Endothelial cell (in vitro differentiated cells): Measurements from ENCODE around the gene USP17L20. TPM values are rescaled to one million over a fixed set of nuclear protein-coding genes. Genes with fewer than 3 reads are reported as not detected.
"Not testable (repeated sequence)": the region's sequence is repeated elsewhere in the genome, so short reads cannot be mapped to it uniquely, and the experiment has no call there.

Source experiments
- DNase-seq: peaks from one replicate; pipeline ENCODE4 v3.0.0; 2021; ENCODE audit warnings: low spot score
- H3K27ac Mint-ChIP-seq: one replicate; pipeline ENCODE4 v1.8.0; 2021; ENCODE audit warnings: mixed read lengths, inconsistent platforms; ENCODE audit not compliant: unreplicated experiment
- H3K27me3 Mint-ChIP-seq: one replicate; pipeline ENCODE4 v1.8.0; 2021; ENCODE audit warnings: mild to moderate bottlenecking, moderate library complexity, mixed read lengths, inconsistent platforms; ENCODE audit not compliant: unreplicated experiment
- H3K36me3 Mint-ChIP-seq: one replicate; pipeline ENCODE4 v1.8.0; 2021; ENCODE audit warnings: mild to moderate bottlenecking, low read depth, mixed read lengths, inconsistent platforms; ENCODE audit not compliant: unreplicated experiment
- H3K4me1 Mint-ChIP-seq: one replicate; pipeline ENCODE4 v1.8.0; 2021; ENCODE audit warnings: mild to moderate bottlenecking, mixed read lengths, inconsistent platforms; ENCODE audit not compliant: unreplicated experiment
- H3K4me3 Mint-ChIP-seq: one replicate; pipeline ENCODE4 v1.8.0; 2021; ENCODE audit warnings: mild to moderate bottlenecking, mixed read lengths, inconsistent platforms; ENCODE audit not compliant: unreplicated experiment
- H3K9me3 Mint-ChIP-seq: one replicate; pipeline ENCODE4 v1.8.0; 2021; ENCODE audit warnings: mixed read lengths, inconsistent platforms; ENCODE audit not compliant: unreplicated experiment
- long read RNA-seq: library from polyadenylated mRNA; unstranded; transcript quantifications from one replicate; pipeline ENCODE4 v2.0.0, GENCODE V29; 2020; ENCODE audit not compliant: unreplicated experiment
- total RNA-seq: library from RNA; stranded (reverse); fragmentation: NEBNext Ultra II Directional; extraction: Animal tissue kit (Norgen Biotek cat#: 25700); gene quantifications from one replicate; pipeline ENCODE4 v1.2.1, GENCODE V29; 2021; ENCODE audit not compliant: unreplicated experiment

USP17L20 gene, protein sequence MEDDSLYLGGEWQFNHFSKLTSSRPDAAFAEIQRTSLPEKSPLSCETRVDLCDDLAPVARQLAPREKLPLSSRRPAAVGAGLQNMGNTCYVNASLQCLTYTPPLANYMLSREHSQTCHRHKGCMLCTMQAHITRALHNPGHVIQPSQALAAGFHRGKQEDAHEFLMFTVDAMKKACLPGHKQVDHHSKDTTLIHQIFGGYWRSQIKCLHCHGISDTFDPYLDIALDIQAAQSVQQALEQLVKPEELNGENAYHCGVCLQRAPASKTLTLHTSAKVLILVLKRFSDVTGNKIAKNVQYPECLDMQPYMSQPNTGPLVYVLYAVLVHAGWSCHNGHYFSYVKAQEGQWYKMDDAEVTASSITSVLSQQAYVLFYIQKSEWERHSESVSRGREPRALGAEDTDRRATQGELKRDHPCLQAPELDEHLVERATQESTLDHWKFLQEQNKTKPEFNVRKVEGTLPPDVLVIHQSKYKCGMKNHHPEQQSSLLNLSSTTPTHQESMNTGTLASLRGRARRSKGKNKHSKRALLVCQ
- total RNA-seq, result not detected
- long read RNA-seq, result 0 reads

DNA sequence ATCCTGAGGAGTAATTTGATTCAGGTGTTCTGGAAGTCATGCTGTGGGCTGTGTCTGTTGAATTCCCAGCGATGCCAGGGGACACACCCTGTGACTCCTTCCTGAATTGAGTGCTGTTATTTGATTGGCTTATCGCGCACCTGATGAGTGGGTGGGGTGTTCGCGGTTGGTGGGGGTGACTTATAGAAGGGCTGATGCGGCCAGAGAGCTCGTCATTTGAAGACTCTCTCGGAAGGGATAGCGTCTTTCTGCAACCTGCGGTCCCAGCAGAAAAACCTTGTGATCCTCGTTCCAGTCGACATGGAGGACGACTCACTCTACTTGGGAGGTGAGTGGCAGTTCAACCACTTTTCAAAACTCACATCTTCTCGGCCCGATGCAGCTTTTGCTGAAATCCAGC lies at the start of gene USP17L20:
USP17L20 (plus strand) TSS at position 301 of the 400 bp plus-strand sequence; CDS start at position 301, 0 bp downstream.
- not testable (repeated sequence) for H3K36me3 Mint-ChIP-seq, H3K27ac Mint-ChIP-seq, H3K27me3 Mint-ChIP-seq, H3K9me3 Mint-ChIP-seq, DNase-seq, H3K4me3 Mint-ChIP-seq, H3K4me1 Mint-ChIP-seq

GRCh38 chr4:9210357-9210756 lies 47.6 kb upstream of the USP17L20 start, which contains the start of gene USP17L10:
TSS of gene USP17L10 (plus strand) at chr4:9210657. CDS start at chr4:9210657, 0 bp downstream.
- not testable (repeated sequence) for H3K27ac Mint-ChIP-seq, H3K9me3 Mint-ChIP-seq, DNase-seq, H3K27me3 Mint-ChIP-seq, H3K4me3 Mint-ChIP-seq, H3K36me3 Mint-ChIP-seq, H3K4me1 Mint-ChIP-seq

DNA sequence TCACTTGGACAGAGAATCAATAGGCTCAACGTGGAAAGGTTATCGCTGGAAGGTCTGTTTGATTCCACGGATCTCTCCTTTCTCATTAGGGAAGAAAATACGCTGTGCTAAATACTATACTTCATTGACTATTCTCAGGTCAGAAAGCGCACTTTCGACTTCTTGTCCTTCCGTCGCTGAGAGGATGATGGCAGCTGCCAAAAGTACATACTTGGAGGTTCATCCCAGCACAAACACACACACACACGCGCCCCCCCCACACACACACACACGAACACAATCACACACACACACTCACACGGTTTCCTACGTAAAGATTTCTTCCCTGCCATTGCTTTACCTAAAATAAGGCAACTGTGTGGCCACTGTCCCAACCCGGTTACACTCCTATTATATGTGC lies 43.2 kb upstream of the USP17L20 start:
- not testable (repeated sequence) for H3K4me3 Mint-ChIP-seq, H3K4me1 Mint-ChIP-seq, H3K27me3 Mint-ChIP-seq, H3K9me3 Mint-ChIP-seq, H3K27ac Mint-ChIP-seq, H3K36me3 Mint-ChIP-seq, DNase-seq

DNA sequence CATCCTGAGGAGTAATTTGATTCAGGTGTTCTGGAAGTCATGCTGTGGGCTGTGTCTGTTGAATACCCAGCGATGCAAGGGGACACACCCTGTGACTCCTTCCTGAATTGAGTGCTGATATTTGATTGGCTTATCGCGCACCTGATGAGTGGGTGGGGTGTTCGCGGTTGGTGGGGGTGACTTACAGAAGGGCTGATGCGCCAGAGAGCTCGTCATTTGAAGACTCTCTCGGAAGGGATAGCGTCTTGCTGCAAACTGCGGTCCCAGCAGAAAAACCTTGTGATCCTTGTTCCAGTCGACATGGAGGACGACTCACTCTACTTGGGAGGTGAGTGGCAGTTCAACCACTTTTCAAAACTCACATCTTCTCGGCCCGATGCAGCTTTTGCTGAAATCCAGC lies 42.8 kb upstream of the USP17L20 start, which contains the start of gene USP17L11:
USP17L11 (plus strand) TSS at position 301 of the 400 bp plus-strand sequence; CDS start at position 301, 0 bp downstream.
- not testable (repeated sequence) for H3K27ac Mint-ChIP-seq, H3K36me3 Mint-ChIP-seq, H3K4me3 Mint-ChIP-seq, H3K9me3 Mint-ChIP-seq, DNase-seq, H3K4me1 Mint-ChIP-seq, H3K27me3 Mint-ChIP-seq

DNA sequence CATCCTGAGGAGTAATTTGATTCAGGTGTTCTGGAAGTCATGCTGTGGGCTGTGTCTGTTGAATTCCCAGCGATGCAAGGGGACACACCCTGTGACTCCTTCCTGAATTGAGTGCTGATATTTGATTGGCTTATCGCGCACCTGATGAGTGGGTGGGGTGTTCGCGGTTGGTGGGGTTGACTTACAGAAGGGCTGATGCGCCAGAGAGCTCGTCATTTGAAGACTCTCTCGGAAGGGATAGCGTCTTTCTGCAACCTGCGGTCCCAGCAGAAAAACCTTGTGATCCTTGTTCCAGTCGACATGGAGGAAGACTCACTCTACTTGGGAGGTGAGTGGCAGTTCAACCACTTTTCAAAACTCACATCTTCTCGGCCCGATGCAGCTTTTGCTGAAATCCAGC lies 38.1 kb upstream of the USP17L20 start, which contains the start of gene USP17L12:
USP17L12 (plus strand) TSS at position 301 of the 400 bp plus-strand sequence; CDS start at position 301, 0 bp downstream.
- H3K27me3 Mint-ChIP-seq, H3K36me3 Mint-ChIP-seq, DNase-seq, H3K4me3 Mint-ChIP-seq, H3K4me1 Mint-ChIP-seq, H3K27ac Mint-ChIP-seq, H3K9me3 Mint-ChIP-seq: not testable (repeated sequence)

GRCh38 chr4:9224596-9224995 lies 33.3 kb upstream of the USP17L20 start, which contains the start of gene USP17L13:
TSS of gene USP17L13 (plus strand) at chr4:9224896. CDS start at chr4:9224896, 0 bp downstream.
- not testable (repeated sequence) for H3K36me3 Mint-ChIP-seq, H3K4me3 Mint-ChIP-seq, H3K27ac Mint-ChIP-seq, H3K4me1 Mint-ChIP-seq, H3K27me3 Mint-ChIP-seq, H3K9me3 Mint-ChIP-seq, DNase-seq

- not testable (repeated sequence) for H3K36me3 Mint-ChIP-seq
These were observed 27.7 kb upstream of the USP17L20 start for GRCh38 chr4:9230249-9230648.

DNA sequence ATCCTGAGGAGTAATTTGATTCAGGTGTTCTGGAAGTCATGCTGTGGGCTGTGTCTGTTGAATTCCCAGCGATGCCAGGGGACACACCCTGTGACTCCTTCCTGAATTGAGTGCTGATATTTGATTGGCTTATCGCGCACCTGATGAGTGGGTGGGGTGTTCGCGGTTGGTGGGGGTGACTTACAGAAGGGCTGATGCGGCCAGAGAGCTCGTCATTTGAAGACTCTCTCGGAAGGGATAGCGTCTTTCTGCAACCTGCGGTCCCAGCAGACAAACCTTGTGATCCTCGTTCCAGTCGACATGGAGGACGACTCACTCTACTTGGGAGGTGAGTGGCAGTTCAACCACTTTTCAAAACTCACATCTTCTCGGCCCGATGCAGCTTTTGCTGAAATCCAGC lies 23.8 kb upstream of the USP17L20 start, which contains the start of gene USP17L15:
USP17L15 (plus strand) TSS at position 301 of the 400 bp plus-strand sequence; CDS start at position 301, 0 bp downstream.
- not testable (repeated sequence) for DNase-seq, H3K36me3 Mint-ChIP-seq, H3K27ac Mint-ChIP-seq, H3K4me1 Mint-ChIP-seq, H3K9me3 Mint-ChIP-seq, H3K4me3 Mint-ChIP-seq, H3K27me3 Mint-ChIP-seq

More at GRCh38 chr4:9230249-9230648, 27.7 kb upstream of the USP17L20 start:
- not testable (repeated sequence) for DNase-seq, H3K9me3 Mint-ChIP-seq, H3K27ac Mint-ChIP-seq, H3K4me3 Mint-ChIP-seq, H3K27me3 Mint-ChIP-seq, H3K4me1 Mint-ChIP-seq

GRCh38 chr4:9238461-9238860 lies 19.5 kb upstream of the USP17L20 start:
- H3K4me3 Mint-ChIP-seq, H3K4me1 Mint-ChIP-seq, H3K27me3 Mint-ChIP-seq, H3K9me3 Mint-ChIP-seq, H3K36me3 Mint-ChIP-seq, H3K27ac Mint-ChIP-seq, DNase-seq: not testable (repeated sequence)

DNA sequence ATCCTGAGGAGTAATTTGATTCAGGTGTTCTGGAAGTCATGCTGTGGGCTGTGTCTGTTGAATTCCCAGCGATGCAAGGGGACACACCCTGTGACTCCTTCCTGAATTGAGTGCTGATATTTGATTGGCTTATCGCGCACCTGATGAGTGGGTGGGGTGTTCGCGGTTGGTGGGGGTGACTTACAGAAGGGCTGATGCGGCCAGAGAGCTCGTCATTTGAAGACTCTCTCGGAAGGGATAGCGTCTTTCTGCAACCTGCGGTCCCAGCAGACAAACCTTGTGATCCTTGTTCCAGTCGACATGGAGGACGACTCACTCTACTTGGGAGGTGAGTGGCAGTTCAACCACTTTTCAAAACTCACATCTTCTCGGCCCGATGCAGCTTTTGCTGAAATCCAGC lies 14.3 kb upstream of the USP17L20 start, which contains the start of gene USP17L17:
USP17L17 (plus strand) TSS at position 301 of the 400 bp plus-strand sequence; CDS start at position 301, 0 bp downstream.
- not testable (repeated sequence) for DNase-seq, H3K4me1 Mint-ChIP-seq, H3K27ac Mint-ChIP-seq, H3K9me3 Mint-ChIP-seq, H3K36me3 Mint-ChIP-seq, H3K4me3 Mint-ChIP-seq, H3K27me3 Mint-ChIP-seq

DNA sequence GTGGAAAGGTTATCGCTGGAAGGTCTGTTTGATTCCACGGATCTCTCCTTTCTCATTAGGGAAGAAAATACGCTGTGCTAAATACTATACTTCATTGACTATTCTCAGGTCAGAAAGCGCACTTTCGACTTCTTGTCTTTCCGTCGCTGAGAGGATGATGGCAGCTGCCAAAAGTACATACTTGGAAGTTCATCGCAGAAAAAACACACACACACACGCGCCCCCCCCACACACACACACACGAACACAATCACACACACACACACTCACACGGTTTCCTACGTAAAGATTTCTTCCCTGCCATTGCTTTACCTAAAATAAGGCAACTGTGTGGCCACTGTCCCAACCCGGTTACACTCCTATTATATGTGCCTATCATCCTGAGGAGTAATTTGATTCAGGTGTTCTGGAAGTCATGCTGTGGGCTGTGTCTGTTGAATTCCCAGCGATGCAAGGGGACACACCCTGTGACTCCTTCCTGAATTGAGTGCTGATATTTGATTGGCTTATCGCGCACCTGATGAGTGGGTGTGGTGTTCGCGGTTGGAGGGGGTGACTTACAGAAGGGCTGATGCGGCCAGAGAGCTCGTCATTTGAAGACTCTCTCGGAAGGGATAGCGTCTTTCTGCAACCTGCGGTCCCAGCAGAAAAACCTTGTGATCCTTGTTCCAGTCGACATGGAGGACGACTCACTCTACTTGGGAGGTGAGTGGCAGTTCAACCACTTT lies 9.8 kb upstream of the USP17L20 start, which contains the start of gene USP17L18:
USP17L18 (plus strand) TSS at position 678 of the 728 bp plus-strand sequence; CDS start at position 678, 0 bp downstream.
- not testable (repeated sequence) for H3K9me3 Mint-ChIP-seq, H3K4me1 Mint-ChIP-seq, H3K4me3 Mint-ChIP-seq, H3K27me3 Mint-ChIP-seq, H3K27ac Mint-ChIP-seq, H3K36me3 Mint-ChIP-seq
- peak; percentile 2 for DNase-seq
